PC-3 (cell line): Measurements from ENCODE around the gene PPP1R2. TPM values are rescaled to one million over a fixed set of nuclear protein-coding genes. Genes with fewer than 3 reads are reported as not detected.

Source experiments
- ATAC-seq: fragments of 200-7000 bp; cut with Tn5 transposase; 2 replicates; pipeline ENCODE4 v1.9.1; 2020; ENCODE audit warnings: mild to moderate bottlenecking, moderate library complexity
- BruUV-seq: library from RNA; stranded (reverse); fragments of 400-500 nt; replicated peaks from 2 replicates; lab custom pipeline; 2021; lab: Mats Ljungman, UMichigan
- CTCF ChIA-PET: fragments of 300-600 bp; sonication (Branson Sonifier 250); formaldehyde crosslinking; loops from one replicate; lab custom pipeline; 2022; ENCODE audit warnings: antibody characterized with exemption; lab: Charles Lee
- POLR2A ChIA-PET: fragments of 300-600 bp; sonication (Branson Sonifier 250); formaldehyde crosslinking; loops from one replicate; lab custom pipeline; 2022; ENCODE audit warnings: antibody characterized with exemption; ENCODE audit not compliant: unreplicated experiment; lab: Charles Lee
- DNase-seq: peaks from one replicate; pipeline ENCODE4 v3.0.0-alpha.2; 2015
- H2AFZ ChIP-seq: fragments of 300-600 bp; sonication (generic); 2 replicates; pipeline ENCODE4 v1.6.0; 2016; ENCODE audit warnings: antibody characterized with exemption, low read length
- H3F3A ChIP-seq: fragments of 300-600 bp; sonication (generic); one replicate; pipeline ENCODE4 v1.6.0; 2017; ENCODE audit warnings: antibody characterized with exemption, low read length, control low read depth, mild to moderate bottlenecking; ENCODE audit not compliant: unreplicated experiment
- H3K27ac ChIP-seq: fragments of 300-600 bp; sonication (generic); 2 replicates; pipeline ENCODE4 v1.5.1; 2016; ENCODE audit warnings: mild to moderate bottlenecking, low read length
- H3K27me3 ChIP-seq: fragments of 300-600 bp; sonication (generic); 2 replicates; pipeline ENCODE4 v1.6.1; 2016; ENCODE audit warnings: low read length, mixed read lengths
- H3K36me3 ChIP-seq: fragments of 300-600 bp; sonication (generic); 2 replicates; pipeline ENCODE4 v1.6.1; 2016; ENCODE audit warnings: low read depth, mixed run types, low read length, mixed read lengths
- H3K4me1 ChIP-seq: fragments of 300-600 bp; sonication (generic); 2 replicates; pipeline ENCODE4 v1.5.1; 2016; ENCODE audit warnings: low read length; ENCODE audit not compliant: insufficient read depth
- H3K4me2 ChIP-seq: fragments of 300-600 bp; sonication (generic); 2 replicates; pipeline ENCODE4 v1.6.0; 2016; ENCODE audit warnings: low read length
- H3K4me3 ChIP-seq: fragments of 300-600 bp; sonication (generic); 2 replicates; pipeline ENCODE4 v1.5.1; 2016; ENCODE audit warnings: mild to moderate bottlenecking, low read length, mixed read lengths
- H3K79me2 ChIP-seq: fragments of 300-600 bp; sonication (generic); 2 replicates; pipeline ENCODE4 v1.6.1; 2017; ENCODE audit warnings: low read length, mixed read lengths
- H3K9ac ChIP-seq: fragments of 300-600 bp; sonication (generic); 2 replicates; pipeline ENCODE4 v1.6.0; 2016; ENCODE audit warnings: mild to moderate bottlenecking, low read length
- H3K9me2 ChIP-seq: fragments of 300-600 bp; sonication (generic); replicated peaks from 2 replicates; pipeline ENCODE4 v1.6.1; 2016; ENCODE audit warnings: mixed run types, low read length, mixed read lengths
- H3K9me3 ChIP-seq: fragments of 300-600 bp; sonication (generic); 2 replicates; pipeline ENCODE4 v1.6.1; 2016; ENCODE audit warnings: low read length, mixed read lengths
- H4K20me1 ChIP-seq: fragments of 300-600 bp; sonication (generic); 2 replicates; pipeline ENCODE4 v1.6.1; 2016; ENCODE audit warnings: low read length, mixed read lengths
- CTCF ChIP-seq: fragments of 300-600 bp; sonication (generic); conservative IDR thresholded peaks from 2 replicates; pipeline ENCODE4 v1.5.1; 2017; ENCODE audit warnings: antibody characterized with exemption, low read depth, mild to moderate bottlenecking, low read length
- EZH2 ChIP-seq: fragments of 300-600 bp; sonication (generic); IDR thresholded peaks from one replicate; pipeline ENCODE4 v1.6.1; 2017; ENCODE audit warnings: antibody characterized with exemption, mild to moderate bottlenecking, low read length; ENCODE audit not compliant: unreplicated experiment
- EZH2phosphoT487 ChIP-seq: fragments of 300-600 bp; sonication (generic); IDR thresholded peaks from 2 replicates; pipeline ENCODE4 v1.6.1; 2018; ENCODE audit warnings: mild to moderate bottlenecking, antibody characterized with exemption, low read length, borderline replicate concordance
- intact Hi-C: fragments of 100-400 bp; cut with micrococcal nuclease; formaldehyde crosslinking; loops from 2 replicates; pipeline ENCODE4 v1.9.0; 2023
- total RNA-seq: library from RNA; depleted of rRNA; stranded (reverse); fragments of >200 nt; gene quantifications from 2 replicates; pipeline ENCODE4 v1.2.3, GENCODE V29; 2014

Gene PPP1R2
- total RNA-seq, 1 experiment from 2014 or later, result 132 TPM

- ChIA-PET POLR2A (interaction anchor here (0.7 kb wide), 1 partner anchor 197 kb away, joined by 3 read pairs; no protein-coding TSS in a partner anchor), CTCF (no interaction called here)
- no peaks in the 10 kb centered on the region for H3F3A ChIP-seq
- no peak overlapping the region for H3K9ac ChIP-seq
- no peaks in the 10 kb centered on the region for H3K9me2 ChIP-seq
- H3K27me3 ChIP-seq, result no peaks in the 10 kb centered on the region
- ATAC-seq, result no peak
- no peaks in the 10 kb centered on the region for H3K36me3 ChIP-seq
- no peak for DNase-seq
- intact Hi-C loops, result no loop called here
- TF ChIP-seq EZH2phosphoT487 (no peak), EZH2 (no peak), CTCF (no peak)
- peaks cover 24% of the 10 kb centered on the region; the same call in 1 of the 2 replicates for H3K4me1 ChIP-seq
- no peak overlapping the region for H3K4me2 ChIP-seq
- no peaks in the 10 kb centered on the region for H3K9me3 ChIP-seq
- no peak overlapping the region for H3K27ac ChIP-seq
- no peak overlapping the region for H3K4me3 ChIP-seq
- BruUV-seq, result no TSS peak
- H4K20me1 ChIP-seq, result peaks cover 18% of the 10 kb centered on the region
- no peak overlapping the region for H2AFZ ChIP-seq
- peaks cover 96% of the 10 kb centered on the region for H3K79me2 ChIP-seq
Measured at GRCh38 chr3:195537995-195538394, 5.1 kb downstream of the PPP1R2 start.

DNA sequence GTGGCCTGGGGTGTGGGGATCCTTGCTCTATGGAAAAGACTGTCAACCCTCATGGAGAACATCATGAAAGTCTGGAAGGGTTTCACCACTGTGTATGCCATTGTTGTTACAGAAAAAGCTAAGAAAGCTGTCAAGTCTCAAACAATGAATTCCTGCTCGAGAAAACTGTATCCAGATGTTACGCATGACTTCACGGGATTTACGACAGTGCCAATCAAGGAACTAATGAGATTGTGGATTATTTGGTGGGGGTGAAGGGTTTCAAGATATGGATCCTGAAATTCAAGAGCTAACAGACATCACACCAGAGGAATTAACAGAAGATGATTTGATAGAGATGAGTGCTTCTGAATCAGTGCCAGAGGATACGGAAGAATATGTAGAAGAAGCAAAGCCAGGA lies 7.8 kb downstream of the PPP1R2 start:
- TF ChIP-seq EZH2phosphoT487 (no peak), EZH2 (no peak), CTCF (no peak)
- peaks cover 90% of the 10 kb centered on the region for H3K79me2 ChIP-seq
- ATAC-seq, result no peak
- H3K9me3 ChIP-seq, result no peaks in the 10 kb centered on the region
- CTCF ChIA-PET, result no interaction called here
- no peaks in the 10 kb centered on the region for H3K9me2 ChIP-seq
- no peak overlapping the region for H3K27ac ChIP-seq
- no peaks in the 10 kb centered on the region for H4K20me1 ChIP-seq
- no peak overlapping the region for H3K4me2 ChIP-seq
- no peaks in the 10 kb centered on the region for H3F3A ChIP-seq
- POLR2A ChIA-PET, result no interaction called here
- H2AFZ ChIP-seq, result no peak overlapping the region
- no peak overlapping the region for H3K9ac ChIP-seq
- peaks cover 8% of the 10 kb centered on the region; the same call in 1 of the 2 replicates for H3K4me1 ChIP-seq
- intact Hi-C loops, result no loop called here
- DNase-seq, result no peak
- H3K4me3 ChIP-seq, result no peak overlapping the region
- BruUV-seq, result no TSS peak
- H3K36me3 ChIP-seq, result no peaks in the 10 kb centered on the region
- no peaks in the 10 kb centered on the region for H3K27me3 ChIP-seq

DNA sequence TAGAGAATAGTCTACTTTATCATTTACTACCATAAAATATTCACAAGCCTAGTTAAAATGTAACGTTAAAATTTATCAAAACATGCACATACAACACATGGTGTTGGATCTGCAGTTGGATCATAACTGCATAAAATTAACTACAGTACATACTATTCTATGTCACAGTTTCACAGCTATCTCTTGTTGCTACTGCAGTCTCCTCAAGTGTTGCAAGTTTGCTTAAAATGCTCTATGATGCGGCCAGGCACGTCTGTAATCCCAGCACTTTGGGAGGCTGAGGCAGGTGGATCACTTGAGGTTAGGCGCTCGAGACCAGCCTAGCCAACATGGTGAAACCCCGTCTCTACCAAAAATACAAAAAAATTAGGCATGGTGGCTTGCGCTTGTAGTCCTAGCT lies 10.3 kb downstream of the PPP1R2 start:
- TF ChIP-seq EZH2phosphoT487 (no peak), CTCF (no peak), EZH2 (no peak)
- POLR2A ChIA-PET, result no interaction called here
- no peaks in the 10 kb centered on the region for H3F3A ChIP-seq
- intact Hi-C loops, result no loop called here
- H3K9me2 ChIP-seq, result no peaks in the 10 kb centered on the region
- no peak for ATAC-seq
- H4K20me1 ChIP-seq, result no peaks in the 10 kb centered on the region
- H3K4me3 ChIP-seq, result no peak overlapping the region
- H3K79me2 ChIP-seq, result peaks cover 66% of the 10 kb centered on the region
- no peaks in the 10 kb centered on the region for H3K36me3 ChIP-seq
- BruUV-seq, result no TSS peak
- H3K9me3 ChIP-seq, result no peaks in the 10 kb centered on the region
- no peaks in the 10 kb centered on the region for H3K4me1 ChIP-seq
- no peaks in the 10 kb centered on the region for H3K27me3 ChIP-seq
- CTCF ChIA-PET, result no interaction called here
- H3K9ac ChIP-seq, result no peak overlapping the region
- no peak overlapping the region for H3K4me2 ChIP-seq
- H2AFZ ChIP-seq, result no peak overlapping the region
- DNase-seq, result no peak
- H3K27ac ChIP-seq, result no peak overlapping the region
